ENCODE results near the gene OPA1. TPM values are rescaled to one million over a fixed set of nuclear protein-coding genes. Genes with fewer than 3 reads are reported as not detected.
A peak's percentile ranks its signal among the peaks of the same experiment; 100 is the strongest.

Gene OPA1
- total and polyA plus RNA-seq, 2 of the 13 experiments (the other 11 are each of a cell fraction or from before 2014, with no cell fraction given), result 26.7 to 78.5 TPM

- in situ Hi-C loops (cut with HindIII; ENCODE audit: extremely low pct_ligation_motif_present, low pct_unique_long_range_greater_than_20kb), result loop anchor here (25.0 kb wide), 1 partner anchor 651 kb away; no protein-coding TSS in a partner anchor
- Histone ChIP-seq H3K4me3 (replicated peaks in 1 of 3; ENCODE audit: insufficient read depth in 1 of 3, low read depth in 2 of 3, low read length in 3 of 3) (no peak overlapping the region), H3K27me3 (ENCODE audit: control insufficient read depth in 1 of 2, insufficient read depth in 2 of 2, low read length in 2 of 2) (no peaks in the 10 kb centered on the region), H3K4me2 (ENCODE audit: low read depth, low read length) (no peak overlapping the region), H3K9ac (ENCODE audit: insufficient read depth, low read depth, low read length) (no peak overlapping the region), H3K4me1 (ENCODE audit: insufficient read depth, low read length) (peaks cover 14% of the 10 kb centered on the region; the same call in 1 of the 2 replicates), H2AFZ (ENCODE audit: low read length) (no peak overlapping the region), H3K36me3 (replicated peaks in 1 of 2; ENCODE audit: control insufficient read depth in 1 of 2, insufficient read depth in 2 of 2, low read length in 2 of 2) (peaks cover 6 to 48% of the 10 kb centered on the region in 2 experiments), H3K9me3 (ENCODE audit: low read length) (no peaks in the 10 kb centered on the region), H4K20me1 (ENCODE audit: insufficient read depth, low read length) (no peaks in the 10 kb centered on the region), H3K27ac (ENCODE audit: extremely low read length, insufficient read depth, low read length) (no peak overlapping the region), H3K79me2 (ENCODE audit: insufficient read depth, low read length) (no peaks in the 10 kb centered on the region)
- ChIA-PET CTCF (ENCODE audit: low intra/inter-chr PET ratio, low total read pairs) (no interaction called here), POLR2A (no interaction called here)
- 100% methylated on average over 4 of the region's 4 CpGs for WGBS (ENCODE audit: low lambda C conversion rate)
- BruUV-seq (replicated peaks), result TSS peak; percentile 11
- TF ChIP-seq ZSCAN20 (CRISPR knock-in tag; IDR thresholded peaks at IDR 0.05; ENCODE audit: borderline replicate concordance) (no peak), PHF8 (CRISPR knock-in tag; IDR thresholded peaks at IDR 0.05) (no peak), ZFP37 (CRISPR knock-in tag; IDR thresholded peaks at IDR 0.05; ENCODE audit: borderline replicate concordance) (no peak), ATRX (CRISPR knock-in tag; IDR thresholded peaks at IDR 0.05; ENCODE audit: borderline replicate concordance) (no peak), MXD3 (CRISPR knock-in tag; IDR thresholded peaks at IDR 0.05) (no peak), MTA3 (CRISPR knock-in tag; IDR thresholded peaks at IDR 0.05) (no peak)
- no peak for DNase-seq (ENCODE audit: low spot score)
- ATAC-seq, result no peak
- intact Hi-C loops (cut with micrococcal nuclease; ENCODE audit: unreplicated experiment), result loop anchor here (10.0 kb wide), 1 partner anchor 474 kb away; the partner anchor contains the start of gene HES1
- no peak for FAIRE-seq
Observed at GRCh38 chr3:193660698-193661411, 67.8 kb downstream of the OPA1 start.

- Histone ChIP-seq H3K4me1 (ENCODE audit: insufficient read depth, low read length) (peaks cover 14% of the 10 kb centered on the region; the same call in 1 of the 2 replicates), H3K9me3 (ENCODE audit: low read length) (no peaks in the 10 kb centered on the region), H4K20me1 (ENCODE audit: insufficient read depth, low read length) (no peaks in the 10 kb centered on the region), H3K4me2 (ENCODE audit: low read depth, low read length) (no peak overlapping the region), H3K79me2 (ENCODE audit: insufficient read depth, low read length) (no peaks in the 10 kb centered on the region), H3K27me3 (ENCODE audit: control insufficient read depth in 1 of 2, insufficient read depth in 2 of 2, low read length in 2 of 2) (no peaks in the 10 kb centered on the region), H3K36me3 (replicated peaks in 1 of 2; ENCODE audit: control insufficient read depth in 1 of 2, insufficient read depth in 2 of 2, low read length in 2 of 2) (peaks cover 5 to 40% of the 10 kb centered on the region in 2 experiments), H2AFZ (ENCODE audit: low read length) (no peak overlapping the region), H3K9ac (ENCODE audit: insufficient read depth, low read depth, low read length) (no peak overlapping the region), H3K4me3 (replicated peaks in 1 of 3; ENCODE audit: insufficient read depth in 1 of 3, low read depth in 2 of 3, low read length in 3 of 3) (no peak overlapping the region), H3K27ac (ENCODE audit: extremely low read length, insufficient read depth, low read length) (no peak overlapping the region)
- DNase-seq (ENCODE audit: low spot score) (no peak), ATAC-seq (no peak), FAIRE-seq (no peak)
- 90% methylated on average over 7 of the region's 7 CpGs for WGBS (ENCODE audit: low lambda C conversion rate)
- BruUV-seq (replicated peaks), result no TSS peak
- intact Hi-C loops (cut with micrococcal nuclease; ENCODE audit: unreplicated experiment), result loop anchor here (10.0 kb wide), 1 partner anchor 472 kb away; the partner anchor contains the start of gene HES1
- TF ChIP-seq HHEX (CRISPR knock-in tag; IDR thresholded peaks at IDR 0.05), result no peak
- TF ChIP-seq HNF4G (IDR thresholded peaks at IDR 0.05; ENCODE audit: borderline replicate concordance, low read depth, low read length), result peak; percentile 20; the same call in 1 of the 2 replicates
- no peak for TF ChIP-seq HNF4G (CRISPR knock-in tag; IDR thresholded peaks at IDR 0.05; ENCODE audit: borderline replicate concordance, low read depth)
- peak; percentile 64; the same call in 1 of the 2 replicates for TF ChIP-seq HOMEZ (CRISPR knock-in tag; IDR thresholded peaks at IDR 0.05; ENCODE audit: low read depth)
- TF ChIP-seq HNF4A (CRISPR knock-in tag; IDR thresholded peaks at IDR 0.05), result peak; percentile 29; the same call in 1 of the 2 replicates
- CTCF ChIA-PET (ENCODE audit: low intra/inter-chr PET ratio, low total read pairs), result no interaction called here
- in situ Hi-C loops (cut with HindIII; ENCODE audit: extremely low pct_ligation_motif_present, low pct_unique_long_range_greater_than_20kb), result loop anchor here (25.0 kb wide), 1 partner anchor 649 kb away; no protein-coding TSS in a partner anchor
- POLR2A ChIA-PET, result interaction anchor here (1.1 kb wide), 1 partner anchor 472 kb away, joined by 3 read pairs; no protein-coding TSS in a partner anchor
Observed at GRCh38 chr3:193662757-193663322, 69.8 kb downstream of the OPA1 start.
